ENCODE data around the gene CCDC43. TPM values are rescaled to one million over a fixed set of nuclear protein-coding genes. Genes with fewer than 3 reads are reported as not detected.

CCDC43 gene
- polyA plus RNA-seq, 1 donor (not counting 4 experiments of a cell fraction or from before 2014, with no cell fraction given) = 23.0 TPM

DNA sequence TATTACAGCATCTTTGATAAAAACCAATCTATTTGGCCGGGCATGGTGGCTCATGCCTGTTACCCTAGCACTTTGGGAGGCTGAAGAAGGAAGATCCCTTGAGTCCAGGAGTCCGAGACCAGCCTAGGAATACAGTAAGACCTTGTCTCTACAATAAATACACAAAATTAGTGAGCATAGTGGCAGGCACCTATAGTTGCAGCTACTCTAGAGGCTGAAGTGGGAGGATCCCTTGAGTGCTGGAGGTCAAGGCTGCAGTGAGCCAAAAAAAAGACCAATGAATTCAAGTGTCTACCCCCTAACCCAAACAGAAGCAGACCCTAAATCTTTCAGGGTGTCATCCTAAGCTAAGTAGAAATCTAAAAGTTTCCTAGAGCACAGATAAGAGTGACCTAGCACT lies 40.6 kb downstream of the CCDC43 start:
- Histone ChIP-seq H3K4me3 (ENCODE audit: control insufficient read depth in 2 of 3, extremely low read depth in 1 of 3, insufficient read depth in 2 of 3, low read depth in 1 of 3, low read length in 3 of 3) (no peak overlapping the region), H3K4me2 (ENCODE audit: control insufficient read depth, extremely low read depth, insufficient read depth, low read depth, low read length) (no peak overlapping the region), H3K4me1 (ENCODE audit: control insufficient read depth, extremely low read depth, insufficient read depth, low read length) (no peaks in the 10 kb centered on the region), H3K9me1 (ENCODE audit: control insufficient read depth, extremely low read depth, insufficient read depth, low read length) (no peaks in the 10 kb centered on the region), H3K36me3 (ENCODE audit: control insufficient read depth in 2 of 2, extremely low read depth in 1 of 2, insufficient read depth in 2 of 2, low read length in 2 of 2) (no peaks in the 10 kb centered on the region), H2AFZ (ENCODE audit: control insufficient read depth, low read length) (no peak overlapping the region), H3K9me3 (ENCODE audit: control insufficient read depth, low read depth, low read length) (no peaks in the 10 kb centered on the region), H3K9ac (ENCODE audit: control insufficient read depth, extremely low read depth, insufficient read depth, low read length) (no peak overlapping the region), H3K27me3 (ENCODE audit: control insufficient read depth, extremely low read depth, insufficient read depth, low read length) (no peaks in the 10 kb centered on the region), H3K27ac (ENCODE audit: control insufficient read depth, insufficient read depth, low read length) (no peak overlapping the region), H4K20me1 (ENCODE audit: control insufficient read depth, extremely low read depth, insufficient read depth, low read length) (no peaks in the 10 kb centered on the region), H3K79me2 (ENCODE audit: control insufficient read depth, insufficient read depth, low read length) (no peaks in the 10 kb centered on the region)
- dilution Hi-C loops (cut with MboI; ENCODE audit: extremely low pct_ligation_motif_present, low sequenced_read_pairs) = no loop called here
- FAIRE-seq (no peak), DNase-seq (ENCODE audit: low read depth, low spot score) (no peak)
- TF ChIP-seq, protein P1, sequence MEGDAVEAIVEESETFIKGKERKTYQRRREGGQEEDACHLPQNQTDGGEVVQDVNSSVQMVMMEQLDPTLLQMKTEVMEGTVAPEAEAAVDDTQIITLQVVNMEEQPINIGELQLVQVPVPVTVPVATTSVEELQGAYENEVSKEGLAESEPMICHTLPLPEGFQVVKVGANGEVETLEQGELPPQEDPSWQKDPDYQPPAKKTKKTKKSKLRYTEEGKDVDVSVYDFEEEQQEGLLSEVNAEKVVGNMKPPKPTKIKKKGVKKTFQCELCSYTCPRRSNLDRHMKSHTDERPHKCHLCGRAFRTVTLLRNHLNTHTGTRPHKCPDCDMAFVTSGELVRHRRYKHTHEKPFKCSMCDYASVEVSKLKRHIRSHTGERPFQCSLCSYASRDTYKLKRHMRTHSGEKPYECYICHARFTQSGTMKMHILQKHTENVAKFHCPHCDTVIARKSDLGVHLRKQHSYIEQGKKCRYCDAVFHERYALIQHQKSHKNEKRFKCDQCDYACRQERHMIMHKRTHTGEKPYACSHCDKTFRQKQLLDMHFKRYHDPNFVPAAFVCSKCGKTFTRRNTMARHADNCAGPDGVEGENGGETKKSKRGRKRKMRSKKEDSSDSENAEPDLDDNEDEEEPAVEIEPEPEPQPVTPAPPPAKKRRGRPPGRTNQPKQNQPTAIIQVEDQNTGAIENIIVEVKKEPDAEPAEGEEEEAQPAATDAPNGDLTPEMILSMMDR (optimal IDR thresholded peaks at IDR 0.05 in 1 of 3, IDR thresholded peaks at IDR 0.05 in 1 of 3, conservative IDR thresholded peaks at IDR 0.05 in 1 of 3; ENCODE audit: extremely low read depth in 1 of 3, insufficient read depth in 2 of 3, low read length in 3 of 3) = no peak
- TF ChIP-seq EZH2 (IDR thresholded peaks at IDR 0.05; ENCODE audit: low read length) = no peak

DNA sequence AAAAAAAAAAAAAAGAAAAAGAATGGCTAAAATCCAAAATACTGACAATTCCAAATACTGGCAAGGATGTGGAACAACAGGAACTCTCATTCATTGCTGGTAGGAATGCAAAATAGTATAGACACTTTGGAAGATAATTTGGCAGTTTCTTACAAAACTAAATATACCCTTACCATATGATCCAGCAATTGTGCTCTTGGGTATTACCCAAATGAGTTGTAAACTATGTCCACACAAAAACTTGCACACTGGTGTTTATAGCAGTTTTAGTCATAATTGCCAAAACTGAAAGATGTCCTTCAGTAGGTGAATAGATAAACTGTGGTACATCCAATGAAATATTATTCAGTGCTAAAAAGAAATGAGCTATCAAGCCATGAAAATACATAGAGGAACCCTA lies 41.8 kb downstream of the CCDC43 start:
- no peaks in the 10 kb centered on the region for H3K79me2 ChIP-seq (ENCODE audit: control insufficient read depth, insufficient read depth, low read length)
- no peak overlapping the region for H3K9ac ChIP-seq (ENCODE audit: control insufficient read depth, extremely low read depth, insufficient read depth, low read length)
- H4K20me1 ChIP-seq (ENCODE audit: control insufficient read depth, extremely low read depth, insufficient read depth, low read length) = no peaks in the 10 kb centered on the region
- FAIRE-seq (no peak), DNase-seq (ENCODE audit: low read depth, low spot score) (no peak)
- no peak overlapping the region for H3K4me2 ChIP-seq (ENCODE audit: control insufficient read depth, extremely low read depth, insufficient read depth, low read depth, low read length)
- dilution Hi-C loops (cut with MboI; ENCODE audit: extremely low pct_ligation_motif_present, low sequenced_read_pairs) = no loop called here
- H3K9me3 ChIP-seq (ENCODE audit: control insufficient read depth, low read depth, low read length) = no peaks in the 10 kb centered on the region
- H3K4me1 ChIP-seq (ENCODE audit: control insufficient read depth, extremely low read depth, insufficient read depth, low read length) = no peaks in the 10 kb centered on the region
- TF ChIP-seq, protein P1 (optimal IDR thresholded peaks at IDR 0.05 in 1 of 3, IDR thresholded peaks at IDR 0.05 in 1 of 3, conservative IDR thresholded peaks at IDR 0.05 in 1 of 3; ENCODE audit: extremely low read depth in 1 of 3, insufficient read depth in 2 of 3, low read length in 3 of 3) = no peak
- no peak for TF ChIP-seq EZH2 (IDR thresholded peaks at IDR 0.05; ENCODE audit: low read length)
- H3K9me1 ChIP-seq (ENCODE audit: control insufficient read depth, extremely low read depth, insufficient read depth, low read length) = no peaks in the 10 kb centered on the region
- no peaks in the 10 kb centered on the region for H3K36me3 ChIP-seq (ENCODE audit: control insufficient read depth in 2 of 2, extremely low read depth in 1 of 2, insufficient read depth in 2 of 2, low read length in 2 of 2)
- no peaks in the 10 kb centered on the region for H3K27me3 ChIP-seq (ENCODE audit: control insufficient read depth, extremely low read depth, insufficient read depth, low read length)
- no peak overlapping the region for H2AFZ ChIP-seq (ENCODE audit: control insufficient read depth, low read length)
- no peak overlapping the region for H3K4me3 ChIP-seq (ENCODE audit: control insufficient read depth in 2 of 3, extremely low read depth in 1 of 3, insufficient read depth in 2 of 3, low read depth in 1 of 3, low read length in 3 of 3)
- H3K27ac ChIP-seq (ENCODE audit: control insufficient read depth, insufficient read depth, low read length) = no peak overlapping the region

Measured in keratinocyte (primary cell).